Stomach (tissue), 4 donors: ENCODE measurements around the gene FSCN2.

Experiments
- CTCF ChIP-seq, 7 experiments: fragments of 450-650 bp in 4 of 7; fragments of 200-600 bp in 3 of 7; sonication (generic) in 3 of 7; IDR thresholded peaks; one replicate each; pipeline ENCODE4 v1.5.1; 2016 to 2019; ENCODE audit warnings: antibody characterized with exemption in 7 of 7, control low read depth in 2 of 7, mild to moderate bottlenecking in 1 of 7
- POLR2A ChIP-seq, 4 donors: fragments of 450-650 bp; IDR thresholded peaks; one replicate each; pipeline ENCODE4 v1.6.1; 2016; ENCODE audit warnings: antibody characterized with exemption in 4 of 4, control low read depth in 2 of 4, mild to moderate bottlenecking in 1 of 4, moderate library complexity in 1 of 4
- POLR2AphosphoS5 ChIP-seq, 3 donors: sonication (generic); formaldehyde crosslinking; IDR thresholded peaks; one replicate each; pipeline ENCODE4 v1.6.1; 2016; ENCODE audit warnings: antibody characterized with exemption in 3 of 3

GRCh38 chr17:81545160-81545949, 17.2 kb downstream of the FSCN2 start:
- no peak for TF ChIP-seq CTCF (IDR thresholded peaks at IDR 0.05)
- no peak for TF ChIP-seq POLR2AphosphoS5 (IDR thresholded peaks at IDR 0.05)
- TF ChIP-seq POLR2A (IDR thresholded peaks at IDR 0.05), result no peak
